H1 (cell line): ENCODE measurements around the gene SHC1. TPM values are rescaled to one million over a fixed set of nuclear protein-coding genes. Genes with fewer than 3 reads are reported as not detected.

ENCODE experiments used
- BCL11A ChIP-seq, 2 experiments: IDR thresholded peaks; one replicate each; pipeline ENCODE4 v1.6.1; 2011; ENCODE audit warnings: low read depth in 2 of 2, low read length in 2 of 2, mild to moderate bottlenecking in 2 of 2
- CBX8 ChIP-seq: fragments of 300-800, 300-1000 bp; sonication (generic); IDR thresholded peaks from 2 replicates; pipeline ENCODE4 v1.7.1; 2016; ENCODE audit warnings: low read depth, low read length, borderline replicate concordance
- CTBP2 ChIP-seq: IDR thresholded peaks from 2 replicates; pipeline ENCODE4 v1.7.0; 2011; ENCODE audit warnings: borderline replicate concordance, mild to moderate bottlenecking, moderate library complexity, mixed read lengths, low read length; ENCODE audit not compliant: insufficient read depth, insufficient read length
- KDM1A ChIP-seq: fragments of 200-600, 300-600 bp; sonication (generic); IDR thresholded peaks from 2 replicates; pipeline ENCODE4 v1.7.1; 2016; ENCODE audit warnings: mild to moderate bottlenecking, low read length, borderline replicate concordance
- KDM4A ChIP-seq: IDR thresholded peaks from one replicate; pipeline ENCODE4 v1.7.1; 2012; ENCODE audit warnings: low read depth, mild to moderate bottlenecking, moderate library complexity, low read length, inconsistent platforms; ENCODE audit not compliant: severe bottlenecking
- SAP30 ChIP-seq: fragments of 300-600 bp; sonication (generic); IDR thresholded peaks from 2 replicates; pipeline ENCODE4 v1.7.1; 2012; ENCODE audit warnings: low read length, moderate library complexity, mild to moderate bottlenecking, inconsistent platforms; ENCODE audit not compliant: insufficient read depth, insufficient replicate concordance
- SP4 ChIP-seq: IDR thresholded peaks from 2 replicates; pipeline ENCODE4 v1.6.1; 2012; ENCODE audit warnings: low read length, inconsistent platforms
- TAF1 ChIP-seq: IDR thresholded peaks from 2 replicates; pipeline ENCODE4 v1.6.1; 2011; ENCODE audit warnings: mild to moderate bottlenecking, low read depth, low read length
- polyA plus RNA-seq, 7 experiments: library from polyadenylated mRNA; depleted of rRNA in 3 of 7; stranded (reverse) in 5 of 7; unstranded in 2 of 7; fragments of >200 nt in 5 of 7; fragments of 200-250 nt in 2 of 7; gene quantifications; 1 replicate in 5 of 7; 2 replicates in 1 of 7; 4 replicates in 1 of 7; pipeline versions ENCODE4 v1.2.1 to v1.2.3, GENCODE V29; 2011 to 2013; ENCODE audit warnings: missing spikeins in 2 of 7, mixed read lengths in 2 of 7
- total RNA-seq: library from RNA; stranded (reverse); fragmentation: NEBNext Ultra II Directional; extraction: Animal tissue kit (Norgen Biotek cat#: 25700); gene quantifications from 2 replicates; pipeline ENCODE4 v1.2.1, GENCODE V29; 2021

The SHC1 gene
- total and polyA plus RNA-seq, 2 of the 8 experiments (the other 6 are each of a cell fraction or from before 2014, with no cell fraction given): 177 to 212 TPM

- TF ChIP-seq CTBP2: no peak
- no peak for TF ChIP-seq CBX8
- no peak for TF ChIP-seq KDM4A
- TF ChIP-seq SP4: peak; percentile 71; the same call in 1 of the 2 replicates
- TF ChIP-seq KDM1A: no peak
- no peak for TF ChIP-seq BCL11A (IDR thresholded peaks at IDR 0.05; ENCODE audit: low read depth in 2 of 2, low read length in 2 of 2)
- TF ChIP-seq TAF1: peak; percentile 78
- no peak for TF ChIP-seq SAP30
Observed at GRCh38 chr1:154970631-154971340, at the start of gene SHC1 (continued).
